ENCODE measurements around the gene LPIN3.

Gene LPIN3

DNA sequence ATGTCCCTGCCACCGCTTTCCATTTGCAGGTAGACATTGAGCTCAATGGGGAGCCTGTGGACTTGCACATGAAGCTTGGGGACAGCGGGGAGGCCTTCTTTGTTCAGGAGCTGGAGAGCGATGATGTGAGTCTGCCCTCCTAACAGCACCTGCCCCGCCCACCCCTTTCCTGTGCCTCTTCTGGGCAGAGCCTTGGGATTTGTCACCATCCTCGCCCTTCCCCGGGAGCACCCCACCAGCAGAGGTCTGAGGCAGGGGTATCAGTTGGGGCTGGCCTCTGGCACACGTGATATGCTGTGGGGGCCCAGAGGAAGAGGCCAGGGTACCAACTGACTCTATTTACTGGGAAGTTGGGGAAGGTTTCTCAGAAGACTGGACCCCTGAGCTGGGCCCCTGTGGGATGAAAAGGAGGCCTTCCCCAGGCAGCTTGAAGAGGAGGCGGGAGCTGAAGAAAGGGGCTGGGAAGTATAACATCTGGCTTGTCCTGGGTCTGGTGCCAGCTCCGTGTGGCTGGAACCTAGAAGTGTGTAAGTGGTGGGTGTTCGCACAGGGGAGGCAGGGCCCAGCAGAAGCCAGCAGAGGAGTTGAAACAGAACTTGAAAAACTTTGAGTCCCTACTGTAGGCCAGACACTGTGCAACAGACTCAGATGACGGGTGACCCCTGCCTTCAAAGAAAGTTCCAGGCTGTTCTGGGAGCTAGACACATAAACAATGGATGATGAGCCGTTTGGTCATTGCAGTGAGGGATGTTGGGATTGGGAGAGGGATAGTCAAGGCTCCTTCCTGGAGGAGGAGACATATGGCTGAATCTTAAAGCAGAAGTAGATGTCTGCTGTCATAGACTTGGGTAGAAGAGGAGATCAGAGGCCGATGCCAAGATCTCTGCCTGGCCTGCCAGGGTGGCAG, 7.2 kb downstream of the LPIN3 start:
- no peak overlapping the region for H2AK5ac ChIP-seq (ENCODE audit: low read length, severe bottlenecking)
- no peak overlapping the region for H2BK5ac ChIP-seq (ENCODE audit: low read depth, low read length, poor library complexity, severe bottlenecking)
- no peak overlapping the region for H2BK12ac ChIP-seq (ENCODE audit: low read length in 2 of 2)
- H4K91ac ChIP-seq (ENCODE audit: low read length): no peak overlapping the region
- no peak overlapping the region for H3K9ac ChIP-seq (ENCODE audit: low read length)
- no peak overlapping the region for H3K14ac ChIP-seq (ENCODE audit: low read length in 2 of 2)
- H3K4me2 ChIP-seq (ENCODE audit: low read length, poor library complexity, severe bottlenecking): no peak overlapping the region
- DNase-seq: no peak
- H3K9me3 ChIP-seq (ENCODE audit: control insufficient read depth, low read length): no peaks in the 10 kb centered on the region
- H3K36me3 ChIP-seq (ENCODE audit: control insufficient read depth in 1 of 2, insufficient read depth in 2 of 2, low read depth in 1 of 2, low read length in 2 of 2): peaks cover 61 to 65% of the 10 kb centered on the region in 2 experiments
- no peak overlapping the region for H2AFZ ChIP-seq (ENCODE audit: low read depth, low read length)
- H3K27ac ChIP-seq (ENCODE audit: low read length, poor library complexity, severe bottlenecking): no peak overlapping the region
- H3K4me3 ChIP-seq (ENCODE audit: insufficient read depth in 1 of 2, low read depth in 1 of 2, low read length in 2 of 2): no peak overlapping the region
- no peak overlapping the region for H2BK15ac ChIP-seq (ENCODE audit: low read depth, poor library complexity, severe bottlenecking)
- no peak overlapping the region for H2BK120ac ChIP-seq (ENCODE audit: low read depth, low read length)
- H3K18ac ChIP-seq (ENCODE audit: low read depth in 1 of 2, low read length in 2 of 2): no peak overlapping the region
- H4K8ac ChIP-seq (ENCODE audit: low read length): no peak overlapping the region
- 91% methylated on average over 13 of the region's 13 CpGs for WGBS
- H3K23ac ChIP-seq (ENCODE audit: low read length in 2 of 2): no peak overlapping the region
- H3K27me3 ChIP-seq (ENCODE audit: control insufficient read depth in 1 of 2, insufficient read depth in 1 of 2, low read length in 2 of 2): no peaks in the 10 kb centered on the region
- no peak overlapping the region for H3K4ac ChIP-seq (ENCODE audit: low read depth in 1 of 2, low read length in 2 of 2)
- peaks cover 23% of the 10 kb centered on the region for H3K79me1 ChIP-seq (replicated peaks; ENCODE audit: low read length, poor library complexity, severe bottlenecking)
- H3K4me1 ChIP-seq (ENCODE audit: control insufficient read depth, insufficient read depth, low read depth, low read length): peaks cover 6% of the 10 kb centered on the region

DNA sequence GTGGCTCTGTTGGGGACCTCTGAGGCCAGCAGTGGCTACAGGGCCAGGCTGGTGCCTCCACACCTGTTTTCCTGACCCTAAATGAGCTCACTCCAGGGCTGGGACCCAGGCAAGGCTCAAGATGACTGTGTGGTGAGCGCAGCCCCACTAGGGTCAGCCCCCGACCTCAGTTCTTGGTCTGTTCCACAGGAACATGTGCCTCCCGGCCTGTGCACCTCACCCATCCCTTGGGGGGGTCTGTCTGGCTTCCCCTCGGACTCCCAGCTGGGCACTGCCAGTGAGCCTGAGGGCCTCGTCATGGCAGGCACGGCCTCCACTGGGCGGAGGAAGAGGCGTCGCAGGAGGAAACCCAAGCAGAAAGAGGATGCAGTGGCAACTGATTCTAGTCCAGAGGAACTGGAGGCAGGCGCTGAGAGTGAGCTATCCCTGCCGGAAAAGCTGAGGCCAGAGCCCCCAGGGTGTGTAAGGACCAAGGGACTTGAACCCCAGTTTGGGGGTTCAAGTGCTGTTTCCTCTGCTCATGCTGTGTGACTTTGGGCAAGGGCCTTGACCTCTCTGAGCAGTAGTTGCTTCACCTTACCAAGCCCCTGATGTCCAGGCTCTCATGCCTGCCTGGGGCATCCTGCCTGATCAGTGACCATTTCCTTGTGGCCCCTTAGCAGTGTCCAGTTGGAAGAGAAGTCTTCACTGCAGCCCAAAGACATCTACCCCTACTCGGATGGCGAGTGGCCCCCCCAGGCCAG, 8.0 kb downstream of the LPIN3 start:
- Histone ChIP-seq H3K4me1 (ENCODE audit: control insufficient read depth, insufficient read depth, low read depth, low read length) (peaks cover 6% of the 10 kb centered on the region), H3K79me1 (replicated peaks; ENCODE audit: low read length, poor library complexity, severe bottlenecking) (peaks cover 16% of the 10 kb centered on the region), H3K9ac (ENCODE audit: low read length) (no peak overlapping the region), H2BK120ac (ENCODE audit: low read depth, low read length) (no peak overlapping the region), H3K4me2 (ENCODE audit: low read length, poor library complexity, severe bottlenecking) (no peak overlapping the region), H2BK5ac (ENCODE audit: low read depth, low read length, poor library complexity, severe bottlenecking) (no peak overlapping the region), H2BK12ac (ENCODE audit: low read length in 2 of 2) (no peak overlapping the region), H3K4ac (ENCODE audit: low read depth in 1 of 2, low read length in 2 of 2) (no peak overlapping the region), H3K36me3 (ENCODE audit: control insufficient read depth in 1 of 2, insufficient read depth in 2 of 2, low read depth in 1 of 2, low read length in 2 of 2) (peaks cover 66 to 67% of the 10 kb centered on the region in 2 experiments), H4K8ac (ENCODE audit: low read length) (no peak overlapping the region), H3K9me3 (ENCODE audit: control insufficient read depth, low read length) (no peaks in the 10 kb centered on the region), H2BK15ac (ENCODE audit: low read depth, poor library complexity, severe bottlenecking) (no peak overlapping the region), H3K4me3 (ENCODE audit: insufficient read depth in 1 of 2, low read depth in 1 of 2, low read length in 2 of 2) (no peak overlapping the region), H3K14ac (ENCODE audit: low read length in 2 of 2) (no peak overlapping the region), H3K23ac (ENCODE audit: low read length in 2 of 2) (no peak overlapping the region), H2AFZ (ENCODE audit: low read depth, low read length) (no peak overlapping the region), H4K91ac (ENCODE audit: low read length) (no peak overlapping the region), H2AK5ac (ENCODE audit: low read length, severe bottlenecking) (no peak overlapping the region), H3K18ac (ENCODE audit: low read depth in 1 of 2, low read length in 2 of 2) (no peak overlapping the region), H3K27ac (ENCODE audit: low read length, poor library complexity, severe bottlenecking) (no peak overlapping the region), H3K27me3 (ENCODE audit: control insufficient read depth in 1 of 2, insufficient read depth in 1 of 2, low read length in 2 of 2) (no peaks in the 10 kb centered on the region)
- 94% methylated on average over 13 of the region's 13 CpGs for WGBS
- no peak for DNase-seq

DNA sequence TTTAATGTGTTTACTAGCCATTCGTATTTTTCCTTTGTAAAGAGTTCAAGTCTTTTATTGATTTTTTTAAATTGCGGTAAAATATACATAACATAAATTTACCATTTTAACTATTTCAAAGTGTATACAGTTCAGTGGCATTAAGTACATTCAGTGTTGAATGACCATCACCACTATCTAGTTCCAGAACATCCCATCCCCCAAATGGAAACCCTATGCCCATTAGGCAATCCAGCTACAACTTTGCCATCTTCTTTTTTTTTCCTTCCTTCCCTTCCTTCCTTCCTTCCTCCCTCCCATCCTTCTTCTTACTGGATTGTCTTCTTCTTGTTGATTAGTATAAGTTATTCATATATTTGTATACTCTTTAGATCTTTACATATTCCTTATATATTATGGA, 8.6 kb downstream of the LPIN3 start:
- H3K27me3 ChIP-seq (ENCODE audit: control insufficient read depth in 1 of 2, insufficient read depth in 1 of 2, low read length in 2 of 2): no peaks in the 10 kb centered on the region

DNA sequence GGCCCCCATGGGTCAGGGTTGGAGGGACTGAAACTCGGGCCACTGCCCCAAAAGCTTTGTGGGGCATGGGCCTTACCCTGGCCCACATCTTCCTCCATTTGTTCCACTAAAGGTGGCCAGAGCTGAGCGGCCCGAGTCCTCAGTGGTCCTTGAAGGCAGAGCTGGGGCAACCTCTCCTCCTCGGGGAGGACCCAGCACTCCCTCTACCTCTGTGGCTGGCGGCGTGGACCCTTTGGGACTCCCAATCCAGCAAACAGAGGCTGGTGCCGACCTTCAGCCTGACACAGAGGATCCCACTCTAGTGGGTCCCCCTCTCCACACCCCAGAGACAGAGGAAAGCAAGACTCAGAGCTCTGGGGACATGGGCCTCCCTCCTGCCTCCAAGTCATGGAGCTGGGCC, 9.3 kb downstream of the LPIN3 start:
- no peak overlapping the region for H3K4ac ChIP-seq (ENCODE audit: low read depth in 1 of 2, low read length in 2 of 2)
- H3K4me3 ChIP-seq (ENCODE audit: insufficient read depth in 1 of 2, low read depth in 1 of 2, low read length in 2 of 2): no peak overlapping the region
- H3K27me3 ChIP-seq (ENCODE audit: control insufficient read depth in 1 of 2, insufficient read depth in 1 of 2, low read length in 2 of 2): no peaks in the 10 kb centered on the region
- no peak for DNase-seq
- peaks cover 70 to 76% of the 10 kb centered on the region in 2 experiments for H3K36me3 ChIP-seq (ENCODE audit: control insufficient read depth in 1 of 2, insufficient read depth in 2 of 2, low read depth in 1 of 2, low read length in 2 of 2)
- H2AK5ac ChIP-seq (ENCODE audit: low read length, severe bottlenecking): no peak overlapping the region
- H3K18ac ChIP-seq (ENCODE audit: low read depth in 1 of 2, low read length in 2 of 2): no peak overlapping the region
- no peak overlapping the region for H3K23ac ChIP-seq (ENCODE audit: low read length in 2 of 2)
- no peak overlapping the region for H3K4me2 ChIP-seq (ENCODE audit: low read length, poor library complexity, severe bottlenecking)
- H2BK5ac ChIP-seq (ENCODE audit: low read depth, low read length, poor library complexity, severe bottlenecking): no peak overlapping the region
- no peak overlapping the region for H3K27ac ChIP-seq (ENCODE audit: low read length, poor library complexity, severe bottlenecking)
- no peak overlapping the region for H2BK15ac ChIP-seq (ENCODE audit: low read depth, poor library complexity, severe bottlenecking)
- 83% methylated on average over 7 of the region's 7 CpGs for WGBS
- no peak overlapping the region for H3K14ac ChIP-seq (ENCODE audit: low read length in 2 of 2)
- no peak overlapping the region for H2AFZ ChIP-seq (ENCODE audit: low read depth, low read length)
- no peak overlapping the region for H2BK12ac ChIP-seq (ENCODE audit: low read length in 2 of 2)
- peaks cover 2% of the 10 kb centered on the region for H3K4me1 ChIP-seq (ENCODE audit: control insufficient read depth, insufficient read depth, low read depth, low read length)
- no peak overlapping the region for H3K9ac ChIP-seq (ENCODE audit: low read length)
- H3K9me3 ChIP-seq (ENCODE audit: control insufficient read depth, low read length): no peaks in the 10 kb centered on the region
- no peak overlapping the region for H2BK120ac ChIP-seq (ENCODE audit: low read depth, low read length)
- H4K8ac ChIP-seq (ENCODE audit: low read length): no peak overlapping the region
- peaks cover 6% of the 10 kb centered on the region for H3K79me1 ChIP-seq (replicated peaks; ENCODE audit: low read length, poor library complexity, severe bottlenecking)
- no peak overlapping the region for H4K91ac ChIP-seq (ENCODE audit: low read length)

More for the DNA sequence above, 8.6 kb downstream of the LPIN3 start:
- H3K4me2 ChIP-seq (ENCODE audit: low read length, poor library complexity, severe bottlenecking): no peak overlapping the region
- no peak for DNase-seq
- H2BK12ac ChIP-seq (ENCODE audit: low read length in 2 of 2): no peak overlapping the region
- no peak overlapping the region for H2BK120ac ChIP-seq (ENCODE audit: low read depth, low read length)
- no peak overlapping the region for H3K23ac ChIP-seq (ENCODE audit: low read length in 2 of 2)
- no peak overlapping the region for H2AK5ac ChIP-seq (ENCODE audit: low read length, severe bottlenecking)
- peaks cover 6% of the 10 kb centered on the region for H3K4me1 ChIP-seq (ENCODE audit: control insufficient read depth, insufficient read depth, low read depth, low read length)
- whole genome bisulfite sequencing: no CpG with 5 or more reads among the region's 2 CpGs
- H3K36me3 ChIP-seq (ENCODE audit: control insufficient read depth in 1 of 2, insufficient read depth in 2 of 2, low read depth in 1 of 2, low read length in 2 of 2): peaks cover 69 to 71% of the 10 kb centered on the region in 2 experiments
- no peak overlapping the region for H4K8ac ChIP-seq (ENCODE audit: low read length)
- no peak overlapping the region for H2BK5ac ChIP-seq (ENCODE audit: low read depth, low read length, poor library complexity, severe bottlenecking)
- H3K4me3 ChIP-seq (ENCODE audit: insufficient read depth in 1 of 2, low read depth in 1 of 2, low read length in 2 of 2): no peak overlapping the region
- no peak overlapping the region for H3K14ac ChIP-seq (ENCODE audit: low read length in 2 of 2)
- H4K91ac ChIP-seq (ENCODE audit: low read length): no peak overlapping the region
- H3K27ac ChIP-seq (ENCODE audit: low read length, poor library complexity, severe bottlenecking): no peak overlapping the region
- no peaks in the 10 kb centered on the region for H3K9me3 ChIP-seq (ENCODE audit: control insufficient read depth, low read length)
- H2BK15ac ChIP-seq (ENCODE audit: low read depth, poor library complexity, severe bottlenecking): no peak overlapping the region
- peaks cover 13% of the 10 kb centered on the region for H3K79me1 ChIP-seq (replicated peaks; ENCODE audit: low read length, poor library complexity, severe bottlenecking)
- H3K9ac ChIP-seq (ENCODE audit: low read length): no peak overlapping the region
- no peak overlapping the region for H2AFZ ChIP-seq (ENCODE audit: low read depth, low read length)
- no peak overlapping the region for H3K18ac ChIP-seq (ENCODE audit: low read depth in 1 of 2, low read length in 2 of 2)
- H3K4ac ChIP-seq (ENCODE audit: low read depth in 1 of 2, low read length in 2 of 2): no peak overlapping the region
